ENCODE data around the gene AGR2. TPM values are rescaled to one million over a fixed set of nuclear protein-coding genes. Genes with fewer than 3 reads are reported as not detected.

AGR2 gene
- total and polyA plus RNA-seq, 2 experiments from 2014 or later, result 0.38 TPM; not detected in 1

DNA sequence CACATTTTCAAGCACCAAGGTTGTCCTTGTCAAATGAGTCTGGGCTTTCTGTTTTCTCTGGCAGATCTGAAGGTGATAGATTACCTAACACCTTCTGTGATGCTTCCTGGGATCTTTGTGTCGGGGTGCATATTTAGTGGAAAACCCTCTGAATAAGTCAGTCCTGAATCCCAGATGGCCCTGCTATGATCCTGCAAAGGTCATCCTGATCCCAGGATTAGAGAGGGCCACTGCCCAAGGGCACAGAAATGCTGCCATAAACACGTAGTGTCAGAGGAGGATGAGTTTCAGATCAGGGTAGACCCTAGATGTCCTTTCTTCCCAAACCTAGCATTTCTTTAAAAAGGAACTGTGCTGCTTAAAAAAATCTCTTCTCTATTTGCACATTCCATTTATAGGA is 19.0 kb downstream of the AGR2 start:
- no peaks in the 10 kb centered on the region for H3K9me3 ChIP-seq (ENCODE audit: low read depth)
- no peak for DNase-seq (ENCODE audit: low read depth in 1 of 2, low spot score in 1 of 2)
- peaks cover 4% of the 10 kb centered on the region for H3K27me3 ChIP-seq
- H3K4me3 ChIP-seq, result no peak overlapping the region
- TF ChIP-seq, protein P1, sequence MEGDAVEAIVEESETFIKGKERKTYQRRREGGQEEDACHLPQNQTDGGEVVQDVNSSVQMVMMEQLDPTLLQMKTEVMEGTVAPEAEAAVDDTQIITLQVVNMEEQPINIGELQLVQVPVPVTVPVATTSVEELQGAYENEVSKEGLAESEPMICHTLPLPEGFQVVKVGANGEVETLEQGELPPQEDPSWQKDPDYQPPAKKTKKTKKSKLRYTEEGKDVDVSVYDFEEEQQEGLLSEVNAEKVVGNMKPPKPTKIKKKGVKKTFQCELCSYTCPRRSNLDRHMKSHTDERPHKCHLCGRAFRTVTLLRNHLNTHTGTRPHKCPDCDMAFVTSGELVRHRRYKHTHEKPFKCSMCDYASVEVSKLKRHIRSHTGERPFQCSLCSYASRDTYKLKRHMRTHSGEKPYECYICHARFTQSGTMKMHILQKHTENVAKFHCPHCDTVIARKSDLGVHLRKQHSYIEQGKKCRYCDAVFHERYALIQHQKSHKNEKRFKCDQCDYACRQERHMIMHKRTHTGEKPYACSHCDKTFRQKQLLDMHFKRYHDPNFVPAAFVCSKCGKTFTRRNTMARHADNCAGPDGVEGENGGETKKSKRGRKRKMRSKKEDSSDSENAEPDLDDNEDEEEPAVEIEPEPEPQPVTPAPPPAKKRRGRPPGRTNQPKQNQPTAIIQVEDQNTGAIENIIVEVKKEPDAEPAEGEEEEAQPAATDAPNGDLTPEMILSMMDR (IDR thresholded peaks at IDR 0.05; ENCODE audit: low read depth, low read length), result no peak
- no peak overlapping the region for H3K27ac ChIP-seq
- peaks cover 33% of the 10 kb centered on the region for H3K4me1 ChIP-seq (ENCODE audit: low read depth)
- H3K36me3 ChIP-seq, result peaks cover 9% of the 10 kb centered on the region

DNA sequence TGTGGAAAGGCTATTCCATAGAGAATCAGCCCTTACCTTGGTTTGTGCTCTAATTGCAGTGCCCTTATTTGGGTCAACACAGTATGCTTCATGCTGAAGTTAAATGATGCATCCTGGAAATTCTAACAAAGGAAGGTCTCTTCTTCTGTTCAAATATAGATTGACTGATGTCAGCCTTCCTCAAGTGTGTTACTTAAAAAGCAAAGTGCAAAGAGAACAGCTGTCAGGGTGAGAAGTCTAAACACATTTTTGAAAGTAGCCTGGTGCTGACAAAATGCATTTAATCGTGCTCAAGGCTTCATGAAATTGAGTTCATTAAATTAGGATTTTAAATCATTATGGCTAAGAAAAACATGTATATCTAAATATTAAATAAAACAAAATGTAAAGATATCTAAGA is 19.5 kb downstream of the AGR2 start:
- TF ChIP-seq, protein P1 (IDR thresholded peaks at IDR 0.05; ENCODE audit: low read depth, low read length), result no peak
- no peaks in the 10 kb centered on the region for H3K9me3 ChIP-seq (ENCODE audit: low read depth)
- no peak for DNase-seq (ENCODE audit: low read depth in 1 of 2, low spot score in 1 of 2)
- H3K4me1 ChIP-seq (ENCODE audit: low read depth), result peaks cover 38% of the 10 kb centered on the region
- no peak overlapping the region for H3K4me3 ChIP-seq
- H3K27me3 ChIP-seq, result peaks cover 4% of the 10 kb centered on the region
- H3K27ac ChIP-seq, result no peak overlapping the region
- H3K36me3 ChIP-seq, result peaks cover 9% of the 10 kb centered on the region

DNA sequence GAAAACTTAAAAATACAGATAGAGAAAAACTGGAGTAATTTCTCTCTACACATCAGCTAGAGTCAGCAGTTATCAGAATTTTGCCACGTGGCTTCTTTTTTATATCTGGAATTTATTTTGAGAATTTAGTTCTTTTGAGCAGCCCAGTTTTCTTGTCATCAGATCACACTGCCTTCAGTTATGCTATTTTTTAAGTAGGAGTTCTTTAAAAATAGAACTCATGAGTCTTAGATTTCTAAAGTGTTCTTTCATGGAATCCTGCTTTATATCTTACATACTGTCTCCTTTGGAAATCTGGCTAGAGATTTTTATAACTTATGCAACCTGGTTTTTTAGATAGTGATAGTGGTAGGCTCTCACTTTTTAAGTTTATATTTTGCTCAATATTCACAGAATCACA is 24.2 kb downstream of the AGR2 start:
- no peak overlapping the region for H3K27ac ChIP-seq
- TF ChIP-seq, protein P1 (IDR thresholded peaks at IDR 0.05; ENCODE audit: low read depth, low read length), result no peak
- H3K4me3 ChIP-seq, result no peak overlapping the region
- H3K4me1 ChIP-seq (ENCODE audit: low read depth), result peaks cover 27% of the 10 kb centered on the region
- peaks cover 9% of the 10 kb centered on the region for H3K36me3 ChIP-seq
- H3K9me3 ChIP-seq (ENCODE audit: low read depth), result no peaks in the 10 kb centered on the region
- peaks cover 4% of the 10 kb centered on the region for H3K27me3 ChIP-seq
- DNase-seq (ENCODE audit: low read depth in 1 of 2, low spot score in 1 of 2), result no peak

DNA sequence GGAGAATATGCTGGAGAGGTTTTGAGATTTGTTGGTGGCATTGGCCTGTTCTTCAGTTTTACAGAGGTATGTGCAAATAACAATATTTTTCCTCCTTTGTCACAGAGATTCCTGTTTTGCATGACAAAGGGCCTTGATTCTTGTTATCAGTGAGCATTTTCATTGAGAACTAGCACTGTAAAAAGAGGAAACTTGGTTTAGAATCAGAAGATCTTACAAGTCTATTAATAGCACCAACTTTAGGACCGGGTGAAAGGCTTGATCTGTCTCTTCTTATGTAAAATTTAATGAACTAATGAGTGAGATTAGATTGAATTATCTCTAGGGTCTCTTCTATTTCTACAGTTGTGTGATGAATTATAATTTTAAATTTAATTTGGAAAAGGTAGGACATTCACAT is 25.7 kb downstream of the AGR2 start:
- TF ChIP-seq, protein P1 (IDR thresholded peaks at IDR 0.05; ENCODE audit: low read depth, low read length), result no peak
- DNase-seq (ENCODE audit: low read depth in 1 of 2, low spot score in 1 of 2), result no peak
- Histone ChIP-seq H3K27me3 (peaks cover 4% of the 10 kb centered on the region), H3K9me3 (ENCODE audit: low read depth) (no peaks in the 10 kb centered on the region), H3K4me1 (ENCODE audit: low read depth) (peaks cover 18% of the 10 kb centered on the region), H3K27ac (no peak overlapping the region), H3K36me3 (peaks cover 9% of the 10 kb centered on the region), H3K4me3 (no peak overlapping the region)

DNA sequence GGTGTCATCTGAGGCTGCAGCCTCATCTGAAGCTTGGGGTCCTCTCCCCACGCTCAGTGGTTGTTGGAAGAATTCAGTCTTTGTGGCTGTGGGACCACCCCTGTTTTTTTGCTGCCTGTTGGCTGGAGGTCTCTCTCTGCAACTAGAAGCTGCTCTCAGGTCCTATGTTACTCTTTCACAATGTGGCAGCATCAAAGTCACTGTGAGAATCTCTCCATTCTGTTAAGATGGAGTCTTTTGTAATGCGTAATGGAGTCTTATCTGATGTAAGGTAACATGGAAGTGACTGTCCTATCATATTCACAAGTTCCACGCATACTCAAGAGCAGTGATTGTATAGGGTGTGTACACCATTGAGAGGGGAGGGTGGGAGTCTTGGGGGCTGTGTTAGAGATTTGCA is 26.3 kb downstream of the AGR2 start:
- Histone ChIP-seq H3K36me3 (peaks cover 6% of the 10 kb centered on the region), H3K27ac (no peak overlapping the region), H3K4me1 (ENCODE audit: low read depth) (peaks cover 18% of the 10 kb centered on the region), H3K27me3 (peaks cover 4% of the 10 kb centered on the region), H3K4me3 (no peak overlapping the region), H3K9me3 (ENCODE audit: low read depth) (no peaks in the 10 kb centered on the region)
- TF ChIP-seq, protein P1 (IDR thresholded peaks at IDR 0.05; ENCODE audit: low read depth, low read length), result no peak
- no peak for DNase-seq (ENCODE audit: low read depth in 1 of 2, low spot score in 1 of 2)

DNA sequence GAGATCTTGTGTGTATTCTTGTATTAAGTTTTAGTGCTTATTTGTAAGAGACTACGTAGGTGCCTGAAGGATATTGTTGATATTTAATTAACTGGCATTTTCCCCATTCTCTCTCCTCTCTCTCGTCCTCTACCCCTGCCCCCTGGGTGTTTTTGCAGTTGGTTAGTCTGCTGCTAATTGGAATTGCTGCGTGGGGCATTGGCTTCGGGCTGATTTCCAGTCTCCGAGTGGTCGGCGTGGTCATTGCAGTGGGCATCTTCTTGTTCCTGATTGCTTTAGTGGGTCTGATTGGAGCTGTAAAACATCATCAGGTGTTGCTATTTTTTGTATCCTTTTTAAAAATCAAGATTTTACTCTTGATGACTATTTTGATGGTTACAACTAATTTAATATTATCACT is 28.7 kb downstream of the AGR2 start:
- Histone ChIP-seq H3K4me1 (ENCODE audit: low read depth) (peaks cover 24% of the 10 kb centered on the region), H3K4me3 (no peak overlapping the region), H3K27ac (no peak overlapping the region), H3K27me3 (no peaks in the 10 kb centered on the region), H3K36me3 (no peaks in the 10 kb centered on the region), H3K9me3 (ENCODE audit: low read depth) (no peaks in the 10 kb centered on the region)
- TF ChIP-seq, protein P1 (IDR thresholded peaks at IDR 0.05; ENCODE audit: low read depth, low read length), result no peak
- DNase-seq (ENCODE audit: low read depth in 1 of 2, low spot score in 1 of 2), result no peak
